ENCODE results near the gene SPTLC1.
A peak's percentile ranks its signal among the peaks of the same experiment; 100 is the strongest.
"Not testable (repeated sequence)": the region's sequence is repeated elsewhere in the genome, so short reads cannot be mapped to it uniquely, and the experiment has no call there.

The SPTLC1 gene

DNA sequence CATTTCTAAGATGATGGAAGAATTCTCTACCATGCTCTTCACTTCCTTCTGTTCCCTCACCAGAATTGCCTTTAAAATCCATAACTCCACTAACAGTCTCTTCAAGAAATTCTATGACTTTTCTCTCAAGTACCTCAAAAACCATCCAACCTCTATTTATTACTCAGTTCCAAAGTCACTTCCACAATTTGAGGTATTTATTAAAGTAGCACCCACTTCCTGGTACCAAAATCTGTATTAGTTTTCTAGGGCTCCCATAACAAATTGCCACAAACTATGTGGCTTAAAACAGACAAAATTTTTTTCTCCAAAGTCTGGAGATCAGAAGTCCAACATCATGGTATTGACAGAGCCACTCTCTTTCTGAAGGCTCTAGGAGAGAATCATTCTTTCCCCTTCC lies 4.9 kb upstream of the SPTLC1 start:
- DNase-seq = no peak
- peaks cover 15% of the 10 kb centered on the region for H3K4me1 Mint-ChIP-seq
- no peaks in the 10 kb centered on the region for H3K36me3 Mint-ChIP-seq (ENCODE audit: low read depth)
- peaks cover 23% of the 10 kb centered on the region for H3K27me3 Mint-ChIP-seq (ENCODE audit: low read depth, poor library complexity)
- no peak overlapping the region for H3K27ac Mint-ChIP-seq
- H3K4me3 Mint-ChIP-seq = no peak overlapping the region
- TF ChIP-seq, protein P1, sequence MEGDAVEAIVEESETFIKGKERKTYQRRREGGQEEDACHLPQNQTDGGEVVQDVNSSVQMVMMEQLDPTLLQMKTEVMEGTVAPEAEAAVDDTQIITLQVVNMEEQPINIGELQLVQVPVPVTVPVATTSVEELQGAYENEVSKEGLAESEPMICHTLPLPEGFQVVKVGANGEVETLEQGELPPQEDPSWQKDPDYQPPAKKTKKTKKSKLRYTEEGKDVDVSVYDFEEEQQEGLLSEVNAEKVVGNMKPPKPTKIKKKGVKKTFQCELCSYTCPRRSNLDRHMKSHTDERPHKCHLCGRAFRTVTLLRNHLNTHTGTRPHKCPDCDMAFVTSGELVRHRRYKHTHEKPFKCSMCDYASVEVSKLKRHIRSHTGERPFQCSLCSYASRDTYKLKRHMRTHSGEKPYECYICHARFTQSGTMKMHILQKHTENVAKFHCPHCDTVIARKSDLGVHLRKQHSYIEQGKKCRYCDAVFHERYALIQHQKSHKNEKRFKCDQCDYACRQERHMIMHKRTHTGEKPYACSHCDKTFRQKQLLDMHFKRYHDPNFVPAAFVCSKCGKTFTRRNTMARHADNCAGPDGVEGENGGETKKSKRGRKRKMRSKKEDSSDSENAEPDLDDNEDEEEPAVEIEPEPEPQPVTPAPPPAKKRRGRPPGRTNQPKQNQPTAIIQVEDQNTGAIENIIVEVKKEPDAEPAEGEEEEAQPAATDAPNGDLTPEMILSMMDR (IDR thresholded peaks at IDR 0.05) = no peak
- H3K9me3 Mint-ChIP-seq = peaks cover 15% of the 10 kb centered on the region

DNA sequence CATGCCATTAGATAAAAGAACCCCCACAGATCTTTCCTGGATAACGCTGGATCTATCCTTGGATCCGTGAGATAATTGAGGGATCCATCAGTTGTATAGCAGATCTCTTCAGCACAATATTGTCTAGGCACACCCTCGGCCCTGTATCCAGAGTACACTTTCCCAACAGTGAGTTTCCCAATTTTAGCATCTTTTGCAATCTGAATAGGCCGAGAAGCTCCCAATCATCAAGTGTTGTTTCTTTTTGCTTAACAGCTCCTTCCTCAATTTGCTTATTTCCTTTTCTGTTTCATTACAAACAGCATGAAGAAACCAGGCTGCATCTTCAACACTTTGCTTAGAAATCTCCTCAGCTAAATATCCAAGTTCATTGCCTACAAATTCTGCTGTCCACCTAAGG lies 4.4 kb upstream of the SPTLC1 start:
- H3K4me3 Mint-ChIP-seq = no peak overlapping the region
- H3K36me3 Mint-ChIP-seq (ENCODE audit: low read depth) = no peaks in the 10 kb centered on the region
- H3K27me3 Mint-ChIP-seq (ENCODE audit: low read depth, poor library complexity) = peaks cover 21% of the 10 kb centered on the region
- H3K27ac Mint-ChIP-seq = no peak overlapping the region
- TF ChIP-seq, protein P1 (IDR thresholded peaks at IDR 0.05) = no peak
- peaks cover 20% of the 10 kb centered on the region for H3K4me1 Mint-ChIP-seq
- no peak for DNase-seq
- peaks cover 15% of the 10 kb centered on the region for H3K9me3 Mint-ChIP-seq

DNA sequence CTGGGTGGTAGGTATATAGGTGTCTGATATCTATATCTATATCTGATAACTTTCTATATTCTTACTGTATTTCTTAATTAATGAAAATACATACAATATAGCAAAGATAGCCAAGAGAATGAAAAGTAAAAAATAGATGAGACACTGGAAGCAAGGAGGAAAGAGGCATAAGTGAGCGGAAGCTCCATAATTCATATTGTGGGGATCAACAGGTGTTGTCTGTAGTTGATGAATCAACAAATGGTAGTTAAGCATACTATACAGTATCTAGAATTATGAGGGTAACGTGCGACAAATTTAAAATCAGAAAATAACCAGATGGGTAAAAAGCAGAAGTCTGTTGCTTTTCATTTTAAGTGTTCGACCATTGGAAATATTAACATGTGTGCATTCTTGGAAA lies 7.1 kb downstream of the SPTLC1 start:
- Mint-ChIP-seq H3K27ac (no peak overlapping the region), H3K9me3 (peaks cover 13% of the 10 kb centered on the region), H3K4me3 (no peak overlapping the region), H3K27me3 (ENCODE audit: low read depth, poor library complexity) (no peaks in the 10 kb centered on the region), H3K36me3 (ENCODE audit: low read depth) (peaks cover 70% of the 10 kb centered on the region), H3K4me1 (peaks cover under 1% of the 10 kb centered on the region)
- no peak for DNase-seq
- TF ChIP-seq, protein P1 (IDR thresholded peaks at IDR 0.05) = no peak

DNA sequence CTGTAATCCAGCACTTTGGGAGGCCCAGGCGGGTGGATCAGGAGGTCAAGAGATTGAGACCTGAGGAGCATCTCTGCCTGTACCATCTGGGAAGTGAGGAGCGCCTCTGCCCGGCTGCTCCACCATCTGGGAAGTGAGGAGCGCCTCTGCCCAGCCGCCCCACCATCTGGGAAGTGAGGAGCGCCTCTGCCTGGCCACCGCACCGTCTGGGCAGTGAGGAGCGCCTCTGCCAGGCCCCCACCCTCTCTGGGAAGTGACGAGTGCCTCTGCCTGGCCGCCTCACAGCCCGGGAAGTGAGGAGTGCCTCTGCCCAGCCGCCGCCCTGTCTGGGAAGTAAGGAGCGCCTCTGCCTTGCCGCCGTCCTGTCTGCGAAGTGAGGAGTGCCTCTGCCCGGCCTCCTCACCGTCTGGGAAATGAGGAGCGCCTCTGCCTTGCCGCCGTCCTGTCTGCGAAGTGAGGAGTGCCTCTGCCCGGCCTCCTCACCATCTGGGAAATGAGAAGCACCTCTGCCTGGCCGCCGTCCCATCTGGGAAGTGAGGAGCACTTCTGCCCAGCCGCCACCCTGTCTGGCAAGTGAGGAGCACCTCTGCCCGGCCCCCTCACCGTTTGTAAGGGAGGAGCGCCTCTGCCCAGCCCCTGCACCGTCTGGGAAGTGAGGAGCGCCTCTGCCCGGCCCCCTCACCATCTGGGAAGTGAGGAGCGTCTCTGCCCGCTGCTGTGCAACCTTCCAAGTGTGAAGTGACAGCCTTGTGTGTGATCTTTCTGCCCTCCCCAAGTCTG lies 9.6 kb downstream of the SPTLC1 start:
- H3K27ac Mint-ChIP-seq; DNase-seq; H3K27me3 Mint-ChIP-seq (ENCODE audit: low read depth, poor library complexity); H3K4me3 Mint-ChIP-seq; H3K4me1 Mint-ChIP-seq: not testable (repeated sequence)
- Mint-ChIP-seq H3K36me3 (ENCODE audit: low read depth) (peaks cover 78% of the 10 kb centered on the region), H3K9me3 (peaks cover 19% of the 10 kb centered on the region)

DNA sequence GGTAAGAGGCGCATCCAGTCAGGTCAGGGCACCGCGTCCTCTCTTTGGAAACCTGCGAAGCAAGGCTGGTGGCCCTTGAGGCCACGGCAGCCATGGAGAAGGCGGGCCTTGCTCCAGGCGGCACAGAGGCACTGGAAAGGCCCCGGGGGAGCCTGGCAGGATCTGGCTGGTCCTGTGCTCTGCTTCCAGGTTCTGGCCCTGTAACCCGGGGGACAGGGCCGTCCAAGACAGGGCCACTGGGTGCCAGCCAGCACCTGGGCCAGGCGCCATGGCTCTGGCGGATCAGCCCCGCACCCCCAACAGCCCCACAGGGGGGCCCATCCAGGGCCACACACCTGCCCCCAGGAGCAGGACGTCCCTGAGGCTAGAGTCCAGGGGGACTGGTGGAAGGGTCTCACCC lies 11.6 kb downstream of the SPTLC1 start:
- H3K4me1 Mint-ChIP-seq; H3K27ac Mint-ChIP-seq; H3K27me3 Mint-ChIP-seq (ENCODE audit: low read depth, poor library complexity); H3K4me3 Mint-ChIP-seq; DNase-seq: not testable (repeated sequence)
- Mint-ChIP-seq H3K36me3 (ENCODE audit: low read depth) (peaks cover 80% of the 10 kb centered on the region), H3K9me3 (peaks cover 20% of the 10 kb centered on the region)

DNA sequence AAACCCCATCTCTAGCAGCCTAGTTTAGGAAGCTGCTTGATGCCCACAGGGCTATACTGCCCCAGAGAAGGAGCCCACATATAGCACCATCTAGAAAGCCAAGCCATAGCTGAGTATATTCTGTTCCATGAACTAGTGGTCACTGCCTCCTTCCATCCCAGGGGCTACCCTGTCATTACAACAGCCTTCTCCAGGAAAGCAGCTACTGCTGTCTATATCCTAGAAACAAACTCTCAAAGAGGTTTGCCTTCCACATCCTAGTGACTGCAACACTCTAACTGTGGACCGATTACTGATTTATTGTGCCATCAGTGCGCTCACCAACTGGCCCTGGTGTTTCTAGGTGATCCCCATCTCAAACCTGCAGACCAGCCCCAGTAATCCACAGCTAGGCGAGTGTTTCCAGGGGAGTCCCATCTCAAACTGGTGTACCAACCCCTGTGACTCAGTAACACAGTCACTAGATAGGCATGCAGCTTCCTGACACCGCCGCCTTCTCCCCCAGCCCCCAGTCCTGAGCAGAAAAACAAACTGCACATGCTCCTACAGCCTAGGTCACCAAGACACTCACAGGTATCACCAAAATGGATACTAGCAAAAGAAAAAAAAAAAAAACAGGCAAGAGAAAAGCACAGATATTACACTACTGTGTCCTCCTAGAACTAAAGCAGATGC lies 14.8 kb downstream of the SPTLC1 start:
- peak overlapping the region; percentile 66 for H3K27ac Mint-ChIP-seq
- no peak for DNase-seq
- H3K36me3 Mint-ChIP-seq (ENCODE audit: low read depth) = peaks cover 80% of the 10 kb centered on the region

More for the DNA sequence above, 14.8 kb downstream of the SPTLC1 start:
- Mint-ChIP-seq H3K9me3 (peaks cover 20% of the 10 kb centered on the region), H3K27me3 (ENCODE audit: low read depth, poor library complexity) (peaks cover 2% of the 10 kb centered on the region), H3K4me3 (no peak overlapping the region), H3K4me1 (no peaks in the 10 kb centered on the region)
- TF ChIP-seq, protein P1 (IDR thresholded peaks at IDR 0.05) = no peak
